HFFc6 (cell line): ENCODE results near the gene CRADD. TPM values are rescaled to one million over a fixed set of nuclear protein-coding genes. Genes with fewer than 3 reads are reported as not detected.

Source experiments
- DNase-seq: peaks from one replicate; pipeline ENCODE4 v3.0.0-alpha.2; 2018
- H3K27ac Mint-ChIP-seq: 2 replicates; pipeline ENCODE4 v1.8.0; 2020; ENCODE audit warnings: mild to moderate bottlenecking, mixed read lengths
- H3K27me3 Mint-ChIP-seq: 2 replicates; pipeline ENCODE4 v1.8.0; 2021; ENCODE audit warnings: mild to moderate bottlenecking, moderate library complexity, mixed read lengths; ENCODE audit not compliant: insufficient read depth
- H3K36me3 Mint-ChIP-seq: 2 replicates; pipeline ENCODE4 v1.8.0; 2021; ENCODE audit warnings: low read depth, mixed read lengths
- H3K4me1 Mint-ChIP-seq: 2 replicates; pipeline ENCODE4 v1.8.0; 2020; ENCODE audit warnings: low read depth, mixed read lengths
- H3K4me3 Mint-ChIP-seq: 2 replicates; pipeline ENCODE4 v1.8.0; 2020; ENCODE audit warnings: mild to moderate bottlenecking, moderate library complexity, mixed read lengths
- H3K9me3 Mint-ChIP-seq: 2 replicates; pipeline ENCODE4 v1.8.0; 2020; ENCODE audit warnings: mild to moderate bottlenecking, mixed read lengths
- total RNA-seq, 6 experiments: library from RNA; stranded (reverse); fragmentation: NEBNext Ultra II Directional; extraction: Animal tissue kit (Norgen Biotek cat#: 25700); gene quantifications; 2 replicates in 1 of 6; 3 replicates in 5 of 6; pipeline ENCODE4 v1.2.3, GENCODE V29; 2021
- TF ChIP-seq, protein P1 (sequence below): fragments of 200-600 bp; sonication (generic); IDR thresholded peaks from 2 replicates; pipeline ENCODE4 v1.5.0; 2021; ENCODE audit warnings: antibody characterized with exemption, mild to moderate bottlenecking

The CRADD gene
- total RNA-seq, 6 experiments from 2014 or later, result 15.3 to 20.1 (median 17.9) TPM

DNA sequence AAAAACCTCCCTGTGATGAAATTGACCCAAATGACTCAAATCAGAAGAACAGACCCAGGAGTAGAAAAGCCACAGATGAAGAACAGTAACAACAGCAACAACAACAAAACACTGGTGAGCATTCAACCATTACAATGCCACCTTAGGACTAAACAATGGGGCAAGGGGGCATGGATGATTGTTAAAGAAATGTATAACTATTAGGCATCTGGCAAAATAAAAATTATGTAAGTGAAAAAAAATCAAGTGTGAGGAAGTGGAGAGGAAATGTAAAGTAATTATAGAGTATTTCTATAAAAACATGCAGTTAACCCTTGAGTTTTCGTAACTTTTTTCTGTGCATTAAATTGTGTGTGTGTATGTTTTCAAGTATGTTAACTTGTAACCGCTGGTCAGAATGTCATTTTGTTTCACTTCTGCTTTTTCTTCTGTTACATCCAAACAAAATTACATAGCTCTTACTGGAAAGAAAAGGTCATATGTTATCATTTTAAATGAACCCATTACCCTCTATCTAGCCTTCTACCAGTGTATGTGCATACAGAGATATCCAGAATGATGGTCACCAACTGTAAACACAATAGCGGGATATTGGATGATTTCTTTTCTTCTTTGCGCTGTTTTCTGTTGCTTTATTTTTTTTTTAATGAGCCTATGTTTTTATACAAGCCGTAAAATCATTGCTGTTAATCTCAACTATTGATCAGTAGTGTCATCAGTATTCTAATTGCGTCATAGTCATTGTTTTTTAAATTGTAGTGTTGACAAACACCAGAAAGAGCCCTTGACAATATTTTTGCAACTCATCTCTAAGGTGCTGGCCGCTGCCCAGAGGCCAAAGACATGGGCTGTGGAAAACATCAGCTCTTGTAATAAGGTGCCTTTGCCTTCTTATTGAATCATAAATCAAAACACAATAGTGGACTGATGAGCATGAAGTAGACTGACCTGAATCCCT, 170.6 kb downstream of the CRADD start:
- H3K36me3 Mint-ChIP-seq, result peaks cover 15% of the 10 kb centered on the region
- no peak for DNase-seq
- TF ChIP-seq, protein P1, sequence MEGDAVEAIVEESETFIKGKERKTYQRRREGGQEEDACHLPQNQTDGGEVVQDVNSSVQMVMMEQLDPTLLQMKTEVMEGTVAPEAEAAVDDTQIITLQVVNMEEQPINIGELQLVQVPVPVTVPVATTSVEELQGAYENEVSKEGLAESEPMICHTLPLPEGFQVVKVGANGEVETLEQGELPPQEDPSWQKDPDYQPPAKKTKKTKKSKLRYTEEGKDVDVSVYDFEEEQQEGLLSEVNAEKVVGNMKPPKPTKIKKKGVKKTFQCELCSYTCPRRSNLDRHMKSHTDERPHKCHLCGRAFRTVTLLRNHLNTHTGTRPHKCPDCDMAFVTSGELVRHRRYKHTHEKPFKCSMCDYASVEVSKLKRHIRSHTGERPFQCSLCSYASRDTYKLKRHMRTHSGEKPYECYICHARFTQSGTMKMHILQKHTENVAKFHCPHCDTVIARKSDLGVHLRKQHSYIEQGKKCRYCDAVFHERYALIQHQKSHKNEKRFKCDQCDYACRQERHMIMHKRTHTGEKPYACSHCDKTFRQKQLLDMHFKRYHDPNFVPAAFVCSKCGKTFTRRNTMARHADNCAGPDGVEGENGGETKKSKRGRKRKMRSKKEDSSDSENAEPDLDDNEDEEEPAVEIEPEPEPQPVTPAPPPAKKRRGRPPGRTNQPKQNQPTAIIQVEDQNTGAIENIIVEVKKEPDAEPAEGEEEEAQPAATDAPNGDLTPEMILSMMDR, result no peak
- peaks cover 12% of the 10 kb centered on the region for H3K4me1 Mint-ChIP-seq
- H3K27me3 Mint-ChIP-seq, result no peaks in the 10 kb centered on the region; the same call in 1 of the 2 replicates
- no peaks in the 10 kb centered on the region for H3K9me3 Mint-ChIP-seq
- no peak overlapping the region for H3K4me3 Mint-ChIP-seq
- H3K27ac Mint-ChIP-seq, result no peak overlapping the region

DNA sequence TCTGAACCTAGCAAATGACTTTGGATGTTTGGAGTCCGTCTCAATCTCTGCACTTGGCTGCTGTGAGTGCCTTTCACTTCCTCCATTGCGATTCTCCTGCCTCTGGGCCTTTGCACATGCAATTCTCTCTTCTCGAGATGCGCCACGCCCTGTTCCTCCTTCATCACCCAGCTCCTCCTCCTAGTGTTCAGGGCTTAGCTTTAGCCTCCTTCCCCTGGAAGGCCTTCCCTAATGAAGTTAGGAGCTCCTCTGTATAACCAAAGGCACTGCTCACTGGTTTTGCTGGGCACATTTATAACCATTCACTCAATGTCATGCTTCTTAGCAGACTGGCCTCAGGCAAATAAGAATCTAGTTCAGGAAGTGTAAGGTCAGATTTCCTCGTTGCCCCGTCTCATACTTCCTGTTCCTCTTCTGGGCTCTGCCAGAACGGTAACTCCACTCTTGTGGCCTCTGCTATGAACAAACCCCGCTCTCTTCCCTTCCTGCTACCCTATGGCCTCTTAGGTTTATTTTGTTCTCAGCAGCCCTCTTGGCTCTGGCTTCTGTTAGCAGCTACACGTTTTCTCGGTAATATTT, 171.4 kb downstream of the CRADD start:
- no peak overlapping the region for H3K4me3 Mint-ChIP-seq
- no peaks in the 10 kb centered on the region; the same call in 1 of the 2 replicates for H3K27me3 Mint-ChIP-seq
- H3K4me1 Mint-ChIP-seq, result peaks cover 12% of the 10 kb centered on the region
- peaks cover 15% of the 10 kb centered on the region for H3K36me3 Mint-ChIP-seq
- H3K27ac Mint-ChIP-seq, result no peak overlapping the region
- no peaks in the 10 kb centered on the region for H3K9me3 Mint-ChIP-seq
- TF ChIP-seq, protein P1, result no peak
- no peak for DNase-seq

GRCh38 chr12:93849946-93850345, 172.8 kb downstream of the CRADD start:
- no peak for DNase-seq
- Mint-ChIP-seq H3K36me3 (peaks cover 11% of the 10 kb centered on the region), H3K4me3 (no peak overlapping the region), H3K9me3 (no peaks in the 10 kb centered on the region), H3K27me3 (no peaks in the 10 kb centered on the region; the same call in 1 of the 2 replicates), H3K4me1 (peaks cover 12% of the 10 kb centered on the region), H3K27ac (no peak overlapping the region)
- TF ChIP-seq, protein P1, result no peak

DNA sequence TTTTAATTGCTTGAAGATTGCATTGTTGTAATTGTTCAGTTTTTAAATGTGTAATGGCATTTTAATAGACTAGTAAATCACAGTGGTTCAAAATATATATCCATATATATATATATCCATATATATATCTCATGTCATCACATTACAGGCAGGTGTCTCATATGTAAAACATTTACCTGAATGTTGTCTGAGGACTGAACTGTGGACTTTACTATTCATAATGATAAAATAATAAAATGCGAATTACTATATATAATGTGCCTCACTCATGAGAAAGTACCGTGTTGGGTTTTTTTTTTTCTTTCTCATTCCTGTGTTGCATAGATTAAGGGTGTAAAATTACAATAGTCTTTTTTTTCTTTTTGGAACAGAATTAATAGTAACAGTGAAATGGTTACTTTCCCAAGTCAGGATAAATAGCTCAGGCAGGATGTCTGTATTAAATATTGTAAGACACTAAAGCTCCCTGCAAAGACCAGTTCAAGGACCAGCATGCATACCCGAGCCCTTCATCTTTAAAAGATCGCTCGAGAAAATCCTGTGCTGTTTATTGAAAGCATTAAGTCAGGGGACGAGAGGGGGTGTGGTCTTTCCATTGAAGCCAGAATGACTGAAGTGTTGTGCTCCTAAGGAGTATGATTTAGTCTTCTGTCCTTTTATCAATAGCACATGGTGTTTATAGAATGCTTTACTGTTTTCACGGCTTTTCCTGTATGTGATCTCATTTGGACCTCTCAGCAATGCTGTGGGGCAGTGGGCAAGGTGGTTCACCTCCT, 173.5 kb downstream of the CRADD start:
- Mint-ChIP-seq H3K9me3 (no peaks in the 10 kb centered on the region), H3K36me3 (peaks cover 11% of the 10 kb centered on the region), H3K27me3 (no peaks in the 10 kb centered on the region; the same call in 1 of the 2 replicates), H3K4me3 (no peak overlapping the region), H3K27ac (no peak overlapping the region), H3K4me1 (peaks cover 12% of the 10 kb centered on the region)
- DNase-seq, result no peak
- TF ChIP-seq, protein P1, result no peak

- TF ChIP-seq, protein P1, result no peak
- H3K27ac Mint-ChIP-seq, result no peak overlapping the region
- no peaks in the 10 kb centered on the region for H3K9me3 Mint-ChIP-seq
- DNase-seq, result no peak
- H3K36me3 Mint-ChIP-seq, result peaks cover 11% of the 10 kb centered on the region
- no peaks in the 10 kb centered on the region; the same call in 1 of the 2 replicates for H3K27me3 Mint-ChIP-seq
- no peak overlapping the region for H3K4me3 Mint-ChIP-seq
- peaks cover 16% of the 10 kb centered on the region for H3K4me1 Mint-ChIP-seq
Observed at GRCh38 chr12:93851257-93851671, 174.1 kb downstream of the CRADD start.
